A549 (cell line): Measurements from ENCODE around the gene BLMH. TPM values are rescaled to one million over a fixed set of nuclear protein-coding genes. Genes with fewer than 3 reads are reported as not detected.

Experiments used
- ATAC-seq, 2 experiments: fragments of 200-7000 bp in 1 of 2; fragments of >200 bp in 1 of 2; cut with Nextera tagmentation in 1 of 2; cut with Tn5 transposase in 1 of 2; 3 replicates each; pipeline versions ENCODE4 v1.8.0 to v1.9.1; 2018 to 2020; ENCODE audit warnings: mild to moderate bottlenecking in 1 of 2, moderate library complexity in 1 of 2
- CTCF ChIA-PET: fragments of 300-600 bp; sonication (Branson Sonifier 250); formaldehyde crosslinking; extraction: SDS; loops from one replicate; lab custom pipeline; 2021; ENCODE audit warnings: antibody characterized with exemption, inconsistent platforms; lab: Yijun Ruan, JAX
- POLR2A ChIA-PET: fragments of 350-600 bp; formaldehyde crosslinking; extraction: SDS; loops from one replicate; lab custom pipeline; 2021; ENCODE audit warnings: antibody characterized with exemption, inconsistent platforms; lab: Yijun Ruan, JAX
- DNase-seq, 2 experiments: peaks; one replicate each; pipeline versions ENCODE4 v3.0.0 to v3.0.0-alpha.2; 2011 to 2016; ENCODE audit warnings: low read depth in 1 of 2, low spot score in 1 of 2
- FAIRE-seq: peaks from 2 replicates; lab custom pipeline; 2011; peaks lifted over from hg19 to GRCh38; lab: Jason Lieb, UNC
- H3K27ac ChIP-seq, 2 experiments: fragments of >200 bp; sonication (Bioruptor Twin); formaldehyde crosslinking; 3 replicates each; pipeline ENCODE4 v1.5.1; 2016 to 2017
- H3K4me1 ChIP-seq: fragments of >200 bp; sonication (Bioruptor Twin); formaldehyde crosslinking; 3 replicates; pipeline ENCODE4 v1.6.1; 2016
- H3K4me2 ChIP-seq: fragments of >200 bp; sonication (Bioruptor Twin); formaldehyde crosslinking; 3 replicates; pipeline ENCODE4 v1.6.1; 2016
- H3K4me3 ChIP-seq: fragments of >200 bp; sonication (Bioruptor Twin); formaldehyde crosslinking; 3 replicates; pipeline ENCODE4 v1.5.1; 2016
- H3K9me3 ChIP-seq: fragments of >200 bp; sonication (Bioruptor Twin); formaldehyde crosslinking; 3 replicates; pipeline ENCODE4 v1.6.1; 2016
- CBX2 ChIP-seq: fragments of 200-600 bp; sonication (generic); IDR thresholded peaks from 2 replicates; pipeline ENCODE4 v1.6.1; 2016; ENCODE audit warnings: low read depth, mild to moderate bottlenecking, borderline replicate concordance
- CHD2 ChIP-seq: fragments of 150-350 bp; IDR thresholded peaks from 2 replicates; pipeline ENCODE4 v1.6.1; 2014; ENCODE audit warnings: low read length; ENCODE audit not compliant: partially characterized antibody
- EHMT2 ChIP-seq: fragments of 200-600 bp; sonication (generic); IDR thresholded peaks from 2 replicates; pipeline ENCODE4 v1.6.1; 2016; ENCODE audit warnings: antibody characterized with exemption, low read depth, mild to moderate bottlenecking, moderate library complexity
- EP300 ChIP-seq, 2 experiments: fragments of >200 bp; sonication (Bioruptor Twin); formaldehyde crosslinking; IDR thresholded peaks; 2 replicates in 1 of 2; 3 replicates in 1 of 2; pipeline ENCODE4 v1.6.1; 2016 to 2017
- FOSL2 ChIP-seq, 2 experiments: fragments of 450-650 bp in 1 of 2; fragments of >200 bp in 1 of 2; sonication (Bioruptor Twin) in 1 of 2; formaldehyde crosslinking; IDR thresholded peaks; 2 replicates each; pipeline versions ENCODE4 v1.5.0 to v1.6.1; 2016 to 2020; ENCODE audit warnings: mild to moderate bottlenecking in 1 of 2, moderate library complexity in 1 of 2
- GATA3 ChIP-seq: IDR thresholded peaks from 2 replicates; pipeline ENCODE4 v1.6.1; 2012; ENCODE audit warnings: borderline replicate concordance
- HDAC2 ChIP-seq: fragments of 200-600 bp; sonication (generic); IDR thresholded peaks from 2 replicates; pipeline ENCODE4 v1.6.1; 2016
- HOXB13 ChIP-seq: fragments of 250-450 bp; sonication (Bioruptor Pico); IDR thresholded peaks from 2 replicates; pipeline ENCODE4 v1.5.0; 2020; ENCODE audit warnings: low read depth, mild to moderate bottlenecking, moderate library complexity
- HOXB5 ChIP-seq: fragments of 250-450 bp; sonication (Bioruptor Pico); IDR thresholded peaks from 2 replicates; pipeline ENCODE4 v1.5.0; 2020; ENCODE audit warnings: mild to moderate bottlenecking, moderate library complexity
- JUN ChIP-seq, 2 experiments: fragments of >200 bp; sonication (Bioruptor Twin); formaldehyde crosslinking; IDR thresholded peaks; 2 replicates in 1 of 2; 3 replicates in 1 of 2; pipeline ENCODE4 v1.6.1; 2016 to 2017
- JUNB ChIP-seq: fragments of >200 bp; sonication (Bioruptor Twin); formaldehyde crosslinking; IDR thresholded peaks from 2 replicates; pipeline ENCODE4 v1.6.1; 2016
- MAFK ChIP-seq: fragments of 450-650 bp; IDR thresholded peaks from 2 replicates; pipeline ENCODE4 v1.6.1; 2014; ENCODE audit not compliant: partially characterized antibody
- MYC ChIP-seq: IDR thresholded peaks from 2 replicates; pipeline ENCODE4 v1.6.1; 2012; ENCODE audit warnings: mild to moderate bottlenecking, inconsistent platforms, low read length, improper control_type of control experiment, borderline replicate concordance
- NFE2L2 ChIP-seq: fragments of 150-350 bp; conservative IDR thresholded peaks from 2 replicates; pipeline ENCODE4 v1.6.1; 2014; ENCODE audit warnings: low read length
- NR3C1 ChIP-seq: fragments of >200 bp; sonication (Bioruptor Twin); formaldehyde crosslinking; IDR thresholded peaks from 3 replicates; pipeline ENCODE4 v1.6.1; 2017
- POLR2A ChIP-seq: IDR thresholded peaks from 2 replicates; pipeline ENCODE4 v1.6.1; 2012; ENCODE audit warnings: mild to moderate bottlenecking, low read length
- POLR2AphosphoS2 ChIP-seq: conservative IDR thresholded peaks from 2 replicates; pipeline ENCODE4 v1.6.1; 2012; ENCODE audit warnings: low read length, improper control_type of control experiment, inconsistent platforms
- RFX5 ChIP-seq: fragments of 450-650 bp; IDR thresholded peaks from 2 replicates; pipeline ENCODE4 v1.7.1; 2014; ENCODE audit warnings: antibody characterized with exemption, mild to moderate bottlenecking, moderate library complexity
- RNF2 ChIP-seq: fragments of 200-600 bp; sonication (generic); IDR thresholded peaks from 2 replicates; pipeline ENCODE4 v1.6.1; 2016; ENCODE audit warnings: low read depth, mild to moderate bottlenecking, antibody characterized with exemption, moderate library complexity, borderline replicate concordance
- TFCP2L1 ChIP-seq: fragments of 250-450 bp; sonication (Bioruptor Pico); IDR thresholded peaks from 2 replicates; pipeline ENCODE4 v1.5.0; 2021; ENCODE audit warnings: mild to moderate bottlenecking
- TP53 ChIP-seq: fragments of 250-450 bp; sonication (Bioruptor Pico); IDR thresholded peaks from 2 replicates; pipeline ENCODE4 v1.5.0; 2021; ENCODE audit warnings: mild to moderate bottlenecking, moderate library complexity
- ZNF302 ChIP-seq: fragments of 250-450 bp; sonication (Bioruptor Pico); IDR thresholded peaks from 2 replicates; pipeline ENCODE4 v1.9.0; 2021; ENCODE audit warnings: inconsistent platforms, mild to moderate bottlenecking, moderate library complexity
- ZSCAN20 ChIP-seq: fragments of 250-450 bp; sonication (Bioruptor Pico); IDR thresholded peaks from 2 replicates; pipeline ENCODE4 v1.8.0; 2022; ENCODE audit warnings: mild to moderate bottlenecking, moderate library complexity
- whole genome bisulfite sequencing: methylation state at CpG from one replicate; pipeline ENCODE4 v1.1.6; 2017; ENCODE audit errors: missing lambda C conversion rate; 5-methylcytosine and 5-hydroxymethylcytosine counted together
- polyA plus RNA-seq, 4 experiments: library from polyadenylated mRNA; depleted of rRNA in 3 of 4; stranded (reverse); fragments of >200 nt; fragmentation: RNase III in 1 of 4; extraction: RNeasy Plus Mini Kit Qiagen cat#74134 plus additional on column Dnase treatment in 1 of 4; gene quantifications; 2 replicates in 3 of 4; 3 replicates in 1 of 4; pipeline ENCODE4 v1.2.3, GENCODE V29; 2011 to 2017
- TF ChIP-seq, protein P1 (sequence below): fragments of 450-650 bp; IDR thresholded peaks from 2 replicates; pipeline ENCODE4 v1.6.1; 2014; ENCODE audit warnings: antibody characterized with exemption
- TF ChIP-seq, protein P2 (sequence below): IDR thresholded peaks from 2 replicates; pipeline ENCODE4 v1.6.1; 2012; ENCODE audit warnings: low read depth, borderline replicate concordance
- TF ChIP-seq, protein P3 (sequence below): fragments of >200 bp; sonication (Bioruptor Twin); formaldehyde crosslinking; IDR thresholded peaks from 3 replicates; pipeline ENCODE4 v1.5.1; 2016
- TF ChIP-seq, protein P4 (sequence below): fragments of >200 bp; sonication (Bioruptor Twin); formaldehyde crosslinking; IDR thresholded peaks from 2 replicates; pipeline ENCODE4 v1.6.1; 2016
- TF ChIP-seq, protein P5 (sequence below): fragments of 250-450 bp; sonication (Bioruptor Pico); IDR thresholded peaks from 2 replicates; pipeline ENCODE4 v1.5.0; 2020; ENCODE audit warnings: low read depth, mild to moderate bottlenecking, moderate library complexity

Gene BLMH
- polyA plus RNA-seq, 2 of the 4 experiments (the other 2 are of a cell fraction), result 38.5 to 66.4 TPM

DNA sequence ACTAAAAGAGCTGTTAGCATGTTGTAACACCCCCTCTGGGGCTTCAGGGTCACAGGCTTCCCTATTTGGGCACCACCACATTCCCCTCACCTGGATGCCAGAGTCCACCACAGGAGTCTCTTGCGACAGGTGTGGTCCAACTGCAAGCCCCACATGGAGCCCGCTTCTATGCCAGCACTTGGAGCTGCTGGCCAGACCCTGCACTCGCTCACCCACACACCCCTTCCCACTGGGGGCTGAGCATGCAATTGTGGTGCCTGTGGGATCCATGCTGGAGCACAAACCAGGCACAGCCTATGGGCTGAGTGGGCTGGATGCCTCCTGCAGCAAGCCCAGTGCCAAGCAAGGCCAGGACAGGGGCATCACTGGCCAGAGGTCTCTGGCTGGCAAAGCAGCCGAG is 6.0 kb upstream of the BLMH start:
- Histone ChIP-seq H3K4me1 (no peaks in the 10 kb centered on the region), H3K4me3 (no peak overlapping the region), H3K4me2 (no peak overlapping the region), H3K27ac (no peak overlapping the region), H3K9me3 (0 out of 3 replicates have a peak, but pooled peaks cover 4% of the 10 kb centered on the region)
- FAIRE-seq (no peak), ATAC-seq (no peak; a peak in 1 of 6 replicates), DNase-seq (no peak)
- POLR2A ChIA-PET, result no interaction called here
- CTCF ChIA-PET, result interaction anchor here (0.5 to 5.3 kb wide), 4 partner anchors 26 to 448 kb away, joined by 3 to 46 read pairs (median 9); partner anchors contain the start of gene TMIGD1
- 83% methylated on average over 2 of the region's 4 CpGs for WGBS
- TF ChIP-seq JUN (IDR thresholded peaks at IDR 0.05) (no peak), MAFK (no peak), RNF2 (no peak), RFX5 (no peak), NFE2L2 (no peak), EP300 (IDR thresholded peaks at IDR 0.05) (no peak), ZSCAN20 (CRISPR knock-in tag) (no peak), TFCP2L1 (no peak), GATA3 (no peak), TP53 (CRISPR knock-in tag) (no peak)
- TF ChIP-seq, protein P1, sequence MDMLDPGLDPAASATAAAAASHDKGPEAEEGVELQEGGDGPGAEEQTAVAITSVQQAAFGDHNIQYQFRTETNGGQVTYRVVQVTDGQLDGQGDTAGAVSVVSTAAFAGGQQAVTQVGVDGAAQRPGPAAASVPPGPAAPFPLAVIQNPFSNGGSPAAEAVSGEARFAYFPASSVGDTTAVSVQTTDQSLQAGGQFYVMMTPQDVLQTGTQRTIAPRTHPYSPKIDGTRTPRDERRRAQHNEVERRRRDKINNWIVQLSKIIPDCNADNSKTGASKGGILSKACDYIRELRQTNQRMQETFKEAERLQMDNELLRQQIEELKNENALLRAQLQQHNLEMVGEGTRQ, result no peak
- TF ChIP-seq, protein P2, sequence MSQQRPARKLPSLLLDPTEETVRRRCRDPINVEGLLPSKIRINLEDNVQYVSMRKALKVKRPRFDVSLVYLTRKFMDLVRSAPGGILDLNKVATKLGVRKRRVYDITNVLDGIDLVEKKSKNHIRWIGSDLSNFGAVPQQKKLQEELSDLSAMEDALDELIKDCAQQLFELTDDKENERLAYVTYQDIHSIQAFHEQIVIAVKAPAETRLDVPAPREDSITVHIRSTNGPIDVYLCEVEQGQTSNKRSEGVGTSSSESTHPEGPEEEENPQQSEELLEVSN, result no peak

DNA sequence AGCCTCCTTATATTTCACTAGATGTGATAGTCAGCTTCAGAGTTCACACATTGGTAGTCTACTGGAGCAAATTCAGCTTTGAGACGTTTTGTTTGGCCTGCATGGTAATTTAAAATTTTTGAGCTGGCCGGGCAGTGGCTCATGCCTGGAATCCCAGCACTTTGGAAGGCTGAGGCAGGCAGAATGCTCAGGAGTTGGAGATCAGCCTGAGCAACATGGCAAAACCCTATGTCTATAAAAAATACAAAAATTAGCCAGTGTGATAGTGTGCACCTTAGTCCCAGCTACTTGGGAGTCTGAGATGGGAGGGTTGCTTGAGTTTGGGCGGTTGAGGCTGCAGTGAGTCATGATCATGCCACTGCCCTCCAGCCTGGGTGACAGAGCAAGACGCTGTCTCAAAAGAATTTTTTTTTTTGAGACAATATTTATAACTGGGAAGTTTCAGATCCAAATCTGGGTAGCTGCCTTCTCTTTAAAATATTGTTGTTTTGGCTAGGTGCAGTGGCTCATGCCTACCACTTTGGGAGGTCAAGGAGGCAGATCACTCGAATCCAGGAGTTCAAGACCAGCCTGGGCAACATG is 4.8 kb upstream of the BLMH start:
- no peak for DNase-seq
- TF ChIP-seq MYC (no peak), RNF2 (no peak), CHD2 (no peak), NR3C1 (no peak), HOXB5 (CRISPR knock-in tag) (no peak), HDAC2 (no peak), EHMT2 (no peak), FOSL2 (IDR thresholded peaks at IDR 0.05) (no peak), FOSL2 (CRISPR knock-in tag; IDR thresholded peaks at IDR 0.05) (no peak), JUNB (no peak), CBX2 (no peak), HOXB13 (no peak), ZNF302 (CRISPR knock-in tag) (no peak), TFCP2L1 (no peak), POLR2AphosphoS2 (no peak), POLR2A (no peak), ZSCAN20 (CRISPR knock-in tag) (no peak), GATA3 (no peak)
- TF ChIP-seq, protein P3, sequence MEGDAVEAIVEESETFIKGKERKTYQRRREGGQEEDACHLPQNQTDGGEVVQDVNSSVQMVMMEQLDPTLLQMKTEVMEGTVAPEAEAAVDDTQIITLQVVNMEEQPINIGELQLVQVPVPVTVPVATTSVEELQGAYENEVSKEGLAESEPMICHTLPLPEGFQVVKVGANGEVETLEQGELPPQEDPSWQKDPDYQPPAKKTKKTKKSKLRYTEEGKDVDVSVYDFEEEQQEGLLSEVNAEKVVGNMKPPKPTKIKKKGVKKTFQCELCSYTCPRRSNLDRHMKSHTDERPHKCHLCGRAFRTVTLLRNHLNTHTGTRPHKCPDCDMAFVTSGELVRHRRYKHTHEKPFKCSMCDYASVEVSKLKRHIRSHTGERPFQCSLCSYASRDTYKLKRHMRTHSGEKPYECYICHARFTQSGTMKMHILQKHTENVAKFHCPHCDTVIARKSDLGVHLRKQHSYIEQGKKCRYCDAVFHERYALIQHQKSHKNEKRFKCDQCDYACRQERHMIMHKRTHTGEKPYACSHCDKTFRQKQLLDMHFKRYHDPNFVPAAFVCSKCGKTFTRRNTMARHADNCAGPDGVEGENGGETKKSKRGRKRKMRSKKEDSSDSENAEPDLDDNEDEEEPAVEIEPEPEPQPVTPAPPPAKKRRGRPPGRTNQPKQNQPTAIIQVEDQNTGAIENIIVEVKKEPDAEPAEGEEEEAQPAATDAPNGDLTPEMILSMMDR, result no peak
- TF ChIP-seq, protein P4, sequence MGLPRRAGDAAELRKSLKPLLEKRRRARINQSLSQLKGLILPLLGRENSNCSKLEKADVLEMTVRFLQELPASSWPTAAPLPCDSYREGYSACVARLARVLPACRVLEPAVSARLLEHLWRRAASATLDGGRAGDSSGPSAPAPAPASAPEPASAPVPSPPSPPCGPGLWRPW, result no peak
- TF ChIP-seq, protein P5, sequence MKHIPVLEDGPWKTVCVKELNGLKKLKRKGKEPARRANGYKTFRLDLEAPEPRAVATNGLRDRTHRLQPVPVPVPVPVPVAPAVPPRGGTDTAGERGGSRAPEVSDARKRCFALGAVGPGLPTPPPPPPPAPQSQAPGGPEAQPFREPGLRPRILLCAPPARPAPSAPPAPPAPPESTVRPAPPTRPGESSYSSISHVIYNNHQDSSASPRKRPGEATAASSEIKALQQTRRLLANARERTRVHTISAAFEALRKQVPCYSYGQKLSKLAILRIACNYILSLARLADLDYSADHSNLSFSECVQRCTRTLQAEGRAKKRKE (CRISPR knock-in tag), result no peak
- TF ChIP-seq, all 56 proteins: peak for 0
- H3K9me3 ChIP-seq, result 0 out of 3 replicates have a peak, but pooled peaks cover 4% of the 10 kb centered on the region
- no peak overlapping the region for H3K4me3 ChIP-seq
- no peak overlapping the region for H3K4me2 ChIP-seq
- no peak overlapping the region; a peak in 1 of 6 replicates for H3K27ac ChIP-seq
- H3K4me1 ChIP-seq, result no peaks in the 10 kb centered on the region
- no peak for FAIRE-seq
- ATAC-seq, result no peak
- POLR2A ChIA-PET, result no interaction called here
- 37% methylated on average over 5 of the region's 5 CpGs for WGBS
- CTCF ChIA-PET, result interaction anchor here (0.7 to 5.3 kb wide), 7 partner anchors 10 to 431 kb away, joined by 3 to 46 read pairs (median 4); partner anchors contain the start of gene TMIGD1
